Measurements from ENCODE around the gene TMEM14A. TPM values are rescaled to one million over a fixed set of nuclear protein-coding genes. Genes with fewer than 3 reads are reported as not detected.
A peak's percentile ranks its signal among the peaks of the same experiment; 100 is the strongest.

TMEM14A gene
- total and polyA plus RNA-seq, 9 of the 15 experiments (the other 6 are each of a cell fraction or from before 2014, with no cell fraction given), result 3.5 to 43.3 (median 8.5) TPM

GRCh38 chr6:52706001-52706400, 35.1 kb downstream of the TMEM14A start (continued):
- TF ChIP-seq BRD4 (IDR thresholded peaks at IDR 0.05), result no peak
- TF ChIP-seq TCFL5 (CRISPR knock-in tag; conservative IDR thresholded peaks at IDR 0.05), result no peak
- no peak for TF ChIP-seq POLR2AphosphoS2 (IDR thresholded peaks at IDR 0.05; ENCODE audit: low read length)
- TF ChIP-seq ZSCAN29 (IDR thresholded peaks at IDR 0.05), result no peak
- TF ChIP-seq E2F1 (CRISPR knock-in tag; IDR thresholded peaks at IDR 0.05), result no peak
- no peak for TF ChIP-seq PCBP1 (IDR thresholded peaks at IDR 0.05; ENCODE audit: low read depth, low read length, poor library complexity, severe bottlenecking)
- no peak for TF ChIP-seq SPI1 (IDR thresholded peaks at IDR 0.05; ENCODE audit: borderline replicate concordance, low read depth, low read length)
- no peak for TF ChIP-seq CHD2 (IDR thresholded peaks at IDR 0.05; ENCODE audit: low read depth, low read length)

GRCh38 chr6:52707963-52708680, 37.2 kb downstream of the TMEM14A start:
- POLR2A ChIA-PET, result interaction anchor here (1.0 kb wide), 1 partner anchor 9 kb away, joined by 3 read pairs; no protein-coding TSS in a partner anchor
- FAIRE-seq, result no peak

More at GRCh38 chr6:52707963-52708680, 37.2 kb downstream of the TMEM14A start:
- H3K9ac ChIP-seq (ENCODE audit: insufficient read depth in 1 of 2, low read depth in 2 of 2, low read length in 2 of 2), result no peak overlapping the region
- BruUV-seq (replicated peaks), result no TSS peak
- no peak for ATAC-seq
- WGBS (ENCODE audit: insufficient coverage, low coverage, missing lambda C conversion rate), result 5% methylated on average over 3 of the region's 3 CpGs
- no peaks in the 10 kb centered on the region for H3K9me3 ChIP-seq (replicated peaks; ENCODE audit: control insufficient read depth, insufficient read depth, low read depth, low read length)
- in situ Hi-C loops (cut with MboI) (no loop called here), intact Hi-C loops (cut with micrococcal nuclease) (no loop called here)
- H3K4me2 ChIP-seq (ENCODE audit: insufficient read depth, low read length), result no peak overlapping the region
- CTCF ChIA-PET (ENCODE audit: low intra/inter-chr PET ratio), result no interaction called here
- no peaks in the 10 kb centered on the region for H3K36me3 ChIP-seq (ENCODE audit: control insufficient read depth, insufficient read depth, low read length)
- no peaks in the 10 kb centered on the region for H3K79me2 ChIP-seq (ENCODE audit: control insufficient read depth, insufficient read depth, low read length)
- H3K27me3 ChIP-seq (ENCODE audit: control insufficient read depth in 2 of 2, insufficient read depth in 2 of 2, low read length in 2 of 2), result no peaks in the 10 kb centered on the region
- H4K20me1 ChIP-seq (replicated peaks; ENCODE audit: control insufficient read depth, insufficient read depth, low read length), result no peaks in the 10 kb centered on the region
- H3K27ac ChIP-seq (ENCODE audit: extremely low read depth, low read depth, low read length), result no peak overlapping the region
- no peak overlapping the region for H2AFZ ChIP-seq (ENCODE audit: low read depth, low read length)
- DNase-seq (ENCODE audit: extremely low read depth in 1 of 4, low spot score in 3 of 4), result no peak
- TF ChIP-seq CBX3 (IDR thresholded peaks at IDR 0.05; ENCODE audit: borderline replicate concordance in 1 of 2, low read length in 2 of 2) (peak in 1 of 2 experiments; percentile 33; a peak in 1 of 3 replicates), MCM3 (IDR thresholded peaks at IDR 0.05) (no peak)
- H3K4me1 ChIP-seq (replicated peaks in 1 of 2; ENCODE audit: control insufficient read depth in 2 of 2, insufficient read depth in 2 of 2, low read length in 2 of 2), result no peaks in the 10 kb centered on the region
- H3K9me1 ChIP-seq (ENCODE audit: control insufficient read depth, insufficient read depth, low read length), result no peaks in the 10 kb centered on the region
- H3K4me3 ChIP-seq, result no peak overlapping the region

Data from K562 (cell line).